GM12864 (cell line): Measurements from ENCODE around the gene PLEKHF1.

Experiments used
- DNase-seq: peaks from one replicate; pipeline ENCODE4 v3.0.0-alpha.2; 2011; ENCODE audit warnings: low read depth
- H3K4me3 ChIP-seq: 2 replicates; pipeline ENCODE4 v1.5.1; 2011; ENCODE audit warnings: mild to moderate bottlenecking, low read depth, low read length, control low read depth
- CTCF ChIP-seq: IDR thresholded peaks from 2 replicates; pipeline ENCODE4 v1.5.1; 2011; ENCODE audit warnings: low read depth, mild to moderate bottlenecking, moderate library complexity, low read length, control low read depth, inconsistent platforms; ENCODE audit errors: missing control alignments

PLEKHF1 gene

DNA sequence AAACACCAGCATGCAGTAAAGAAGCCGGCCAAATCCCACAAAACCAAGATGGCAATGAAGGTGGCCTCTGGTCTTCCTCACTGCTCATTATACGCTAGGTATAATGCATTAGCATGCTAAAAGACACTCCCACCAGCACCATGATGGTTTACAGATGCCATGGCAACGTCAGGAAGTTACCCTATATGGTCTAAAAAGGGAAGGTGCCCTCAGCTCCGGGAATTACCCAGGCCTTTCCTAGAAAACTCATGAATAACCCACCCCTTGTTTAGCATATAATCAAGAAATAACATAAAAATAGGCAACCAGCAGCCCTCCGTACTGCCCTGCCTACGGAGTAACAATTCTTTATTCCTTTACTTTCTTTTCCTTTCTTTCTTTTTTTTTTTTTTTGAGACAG lies 21.1 kb upstream of the PLEKHF1 start:
- no peak for DNase-seq
- no peak for TF ChIP-seq CTCF
- no peak overlapping the region for H3K4me3 ChIP-seq

DNA sequence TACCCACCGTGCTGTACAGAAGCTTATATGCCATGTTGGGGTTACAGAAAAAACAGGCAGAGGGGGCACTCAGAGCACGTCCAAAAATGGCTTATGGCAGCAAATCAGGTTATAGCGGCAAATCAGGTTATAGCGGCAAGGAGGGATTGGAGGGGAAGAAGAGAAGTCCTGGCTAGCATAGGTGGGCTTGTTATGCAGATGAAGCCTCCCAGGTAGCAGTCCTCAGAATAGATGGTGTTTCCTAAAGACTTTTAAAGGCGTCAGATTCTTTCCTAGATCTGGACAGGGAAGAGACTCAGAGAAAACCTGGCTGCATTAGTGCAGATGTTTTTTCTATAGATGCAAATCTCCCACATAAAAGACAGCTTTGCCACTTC lies 19.8 kb upstream of the PLEKHF1 start:
- no peak overlapping the region for H3K4me3 ChIP-seq
- no peak for DNase-seq
- no peak for TF ChIP-seq CTCF

- no peak for DNase-seq
- no peak overlapping the region for H3K4me3 ChIP-seq
- no peak for TF ChIP-seq CTCF
These were observed 19.4 kb upstream of the PLEKHF1 start for GRCh38 chr19:29645911-29646310.

- no peak for DNase-seq
- no peak for TF ChIP-seq CTCF
- no peak overlapping the region for H3K4me3 ChIP-seq
These were observed 14.4 kb upstream of the PLEKHF1 start for GRCh38 chr19:29650772-29651387.

GRCh38 chr19:29651622-29652394 lies 13.5 kb upstream of the PLEKHF1 start:
- DNase-seq: no peak
- TF ChIP-seq CTCF: no peak
- H3K4me3 ChIP-seq: no peak overlapping the region

GRCh38 chr19:29653398-29653797 lies 11.9 kb upstream of the PLEKHF1 start:
- no peak for DNase-seq
- no peak for TF ChIP-seq CTCF
- no peak overlapping the region for H3K4me3 ChIP-seq

DNA sequence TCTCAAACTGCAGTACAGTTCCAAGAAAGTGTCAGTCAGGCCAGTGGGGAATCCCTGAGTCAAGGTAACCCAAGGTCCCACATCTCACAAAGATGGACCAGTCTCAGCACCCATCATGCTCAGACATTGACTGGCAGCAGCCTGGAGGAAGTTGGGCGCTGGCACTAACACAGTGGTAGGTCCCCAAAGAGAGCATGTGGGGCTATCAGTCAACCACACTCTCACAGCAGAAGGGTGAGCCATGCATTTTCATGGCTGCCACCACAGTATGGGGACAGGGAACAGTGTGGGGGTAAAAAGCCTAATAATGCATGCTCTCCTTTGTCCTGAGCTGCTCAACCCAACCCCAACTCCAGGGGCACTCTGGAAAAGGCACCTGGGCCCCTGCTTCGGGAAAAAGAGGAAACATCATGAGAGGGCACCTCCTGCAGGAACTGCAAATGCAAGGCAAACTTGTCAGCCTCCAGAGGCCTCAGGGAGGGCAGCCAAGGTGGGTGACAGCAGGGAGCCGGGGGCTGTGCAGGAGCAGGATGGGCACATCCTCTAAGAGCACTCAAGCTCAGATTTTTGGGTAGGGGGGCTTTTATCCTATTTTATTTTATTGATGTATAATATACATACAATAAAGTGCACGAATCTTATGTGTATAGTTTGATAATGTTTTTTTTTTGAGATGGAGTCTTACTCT lies 9.5 kb upstream of the PLEKHF1 start:
- no peak for TF ChIP-seq CTCF
- H3K4me3 ChIP-seq: no peak overlapping the region
- DNase-seq: no peak
